HL-60 (cell line): ENCODE data around the gene RENBP.

Source experiments
- DNase-seq, 2 experiments: peaks; one replicate each; pipeline ENCODE4 v3.0.0-alpha.2; 2010 to 2020; ENCODE audit warnings: low read depth in 1 of 2, low spot score in 1 of 2
- H3K27ac ChIP-seq: fragments of 250-450 bp; sonication (Bioruptor Pico); replicated peaks from 2 replicates; pipeline ENCODE4 v1.5.1; 2020; ENCODE audit warnings: mild to moderate bottlenecking, moderate library complexity
- H3K27me3 ChIP-seq: fragments of 250-450 bp; sonication (Bioruptor Pico); 2 replicates; pipeline ENCODE4 v1.5.1; 2021; ENCODE audit warnings: mild to moderate bottlenecking, moderate library complexity; ENCODE audit not compliant: insufficient read depth, poor library complexity, severe bottlenecking
- H3K4me3 ChIP-seq: replicated peaks from 2 replicates; pipeline ENCODE4 v1.5.1; 2011; ENCODE audit warnings: mild to moderate bottlenecking, control low read depth, low read length; ENCODE audit not compliant: insufficient read depth
- GABPA ChIP-seq: IDR thresholded peaks from 2 replicates; pipeline ENCODE4 v1.6.1; 2012; ENCODE audit warnings: low read depth
- POLR2AphosphoS5 ChIP-seq: IDR thresholded peaks from 2 replicates; pipeline ENCODE4 v1.6.1; 2012; ENCODE audit warnings: low read depth
- SPI1 ChIP-seq: IDR thresholded peaks from 2 replicates; pipeline ENCODE4 v1.6.1; 2012; ENCODE audit warnings: low read depth, mild to moderate bottlenecking, borderline replicate concordance
- TF ChIP-seq, protein P1 (sequence below): IDR thresholded peaks from one replicate; pipeline ENCODE4 v1.5.1; 2011; ENCODE audit warnings: low read length, control low read depth, inconsistent platforms; ENCODE audit not compliant: insufficient read depth
- TF ChIP-seq, protein P2 (sequence below): IDR thresholded peaks from 2 replicates; pipeline ENCODE4 v1.6.1; 2012; ENCODE audit warnings: low read depth; ENCODE audit not compliant: insufficient replicate concordance

The RENBP gene

DNA sequence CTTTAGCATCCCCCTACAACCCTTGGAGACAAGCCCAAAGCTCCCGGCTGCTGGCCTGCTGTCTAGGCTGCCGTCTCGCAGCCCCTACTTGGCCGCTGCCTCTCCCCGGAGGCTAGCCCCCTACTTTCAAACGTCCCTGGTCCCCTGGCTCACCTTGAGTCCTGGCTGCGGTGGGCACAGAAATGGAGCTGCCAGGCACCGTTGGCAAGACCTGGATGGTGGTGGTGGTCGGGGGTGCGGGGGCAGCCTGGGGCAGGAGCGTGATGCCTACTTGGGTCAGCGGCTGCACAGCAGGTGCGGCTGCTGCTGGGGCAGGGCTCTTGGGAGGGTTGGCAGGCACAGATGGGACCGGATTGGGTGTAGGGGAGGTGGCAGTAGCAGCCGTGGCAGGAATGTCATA, 15.2 kb upstream of the RENBP start:
- Histone ChIP-seq H3K27me3 (no peaks in the 10 kb centered on the region), H3K27ac (no peak overlapping the region), H3K4me3 (no peak overlapping the region)
- no peak for DNase-seq
- TF ChIP-seq POLR2AphosphoS5 (no peak), SPI1 (no peak), GABPA (no peak)
- TF ChIP-seq, protein P1, sequence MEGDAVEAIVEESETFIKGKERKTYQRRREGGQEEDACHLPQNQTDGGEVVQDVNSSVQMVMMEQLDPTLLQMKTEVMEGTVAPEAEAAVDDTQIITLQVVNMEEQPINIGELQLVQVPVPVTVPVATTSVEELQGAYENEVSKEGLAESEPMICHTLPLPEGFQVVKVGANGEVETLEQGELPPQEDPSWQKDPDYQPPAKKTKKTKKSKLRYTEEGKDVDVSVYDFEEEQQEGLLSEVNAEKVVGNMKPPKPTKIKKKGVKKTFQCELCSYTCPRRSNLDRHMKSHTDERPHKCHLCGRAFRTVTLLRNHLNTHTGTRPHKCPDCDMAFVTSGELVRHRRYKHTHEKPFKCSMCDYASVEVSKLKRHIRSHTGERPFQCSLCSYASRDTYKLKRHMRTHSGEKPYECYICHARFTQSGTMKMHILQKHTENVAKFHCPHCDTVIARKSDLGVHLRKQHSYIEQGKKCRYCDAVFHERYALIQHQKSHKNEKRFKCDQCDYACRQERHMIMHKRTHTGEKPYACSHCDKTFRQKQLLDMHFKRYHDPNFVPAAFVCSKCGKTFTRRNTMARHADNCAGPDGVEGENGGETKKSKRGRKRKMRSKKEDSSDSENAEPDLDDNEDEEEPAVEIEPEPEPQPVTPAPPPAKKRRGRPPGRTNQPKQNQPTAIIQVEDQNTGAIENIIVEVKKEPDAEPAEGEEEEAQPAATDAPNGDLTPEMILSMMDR = no peak
- TF ChIP-seq, protein P2, sequence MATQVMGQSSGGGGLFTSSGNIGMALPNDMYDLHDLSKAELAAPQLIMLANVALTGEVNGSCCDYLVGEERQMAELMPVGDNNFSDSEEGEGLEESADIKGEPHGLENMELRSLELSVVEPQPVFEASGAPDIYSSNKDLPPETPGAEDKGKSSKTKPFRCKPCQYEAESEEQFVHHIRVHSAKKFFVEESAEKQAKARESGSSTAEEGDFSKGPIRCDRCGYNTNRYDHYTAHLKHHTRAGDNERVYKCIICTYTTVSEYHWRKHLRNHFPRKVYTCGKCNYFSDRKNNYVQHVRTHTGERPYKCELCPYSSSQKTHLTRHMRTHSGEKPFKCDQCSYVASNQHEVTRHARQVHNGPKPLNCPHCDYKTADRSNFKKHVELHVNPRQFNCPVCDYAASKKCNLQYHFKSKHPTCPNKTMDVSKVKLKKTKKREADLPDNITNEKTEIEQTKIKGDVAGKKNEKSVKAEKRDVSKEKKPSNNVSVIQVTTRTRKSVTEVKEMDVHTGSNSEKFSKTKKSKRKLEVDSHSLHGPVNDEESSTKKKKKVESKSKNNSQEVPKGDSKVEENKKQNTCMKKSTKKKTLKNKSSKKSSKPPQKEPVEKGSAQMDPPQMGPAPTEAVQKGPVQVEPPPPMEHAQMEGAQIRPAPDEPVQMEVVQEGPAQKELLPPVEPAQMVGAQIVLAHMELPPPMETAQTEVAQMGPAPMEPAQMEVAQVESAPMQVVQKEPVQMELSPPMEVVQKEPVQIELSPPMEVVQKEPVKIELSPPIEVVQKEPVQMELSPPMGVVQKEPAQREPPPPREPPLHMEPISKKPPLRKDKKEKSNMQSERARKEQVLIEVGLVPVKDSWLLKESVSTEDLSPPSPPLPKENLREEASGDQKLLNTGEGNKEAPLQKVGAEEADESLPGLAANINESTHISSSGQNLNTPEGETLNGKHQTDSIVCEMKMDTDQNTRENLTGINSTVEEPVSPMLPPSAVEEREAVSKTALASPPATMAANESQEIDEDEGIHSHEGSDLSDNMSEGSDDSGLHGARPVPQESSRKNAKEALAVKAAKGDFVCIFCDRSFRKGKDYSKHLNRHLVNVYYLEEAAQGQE = no peak

DNA sequence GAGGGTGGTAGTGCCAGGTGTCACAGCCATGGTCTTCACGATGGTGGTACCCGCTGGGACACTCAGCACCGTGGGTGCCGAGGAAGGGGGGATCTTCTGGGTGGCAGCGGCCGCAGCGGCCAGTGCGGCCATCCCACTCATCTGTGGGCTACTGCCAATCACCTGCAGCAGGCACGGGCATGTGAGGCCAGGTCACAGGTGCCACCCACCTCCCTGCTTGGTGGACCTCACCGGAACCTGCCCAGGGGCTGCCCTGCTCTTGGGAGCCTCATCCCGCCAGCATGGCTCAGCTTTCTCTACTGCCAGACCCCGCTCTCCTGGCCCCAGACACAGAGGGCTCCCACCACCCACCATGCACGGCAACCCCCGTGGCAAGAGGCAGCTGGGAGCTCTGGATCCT, 14.2 kb upstream of the RENBP start:
- no peaks in the 10 kb centered on the region for H3K27me3 ChIP-seq
- no peak overlapping the region for H3K4me3 ChIP-seq
- TF ChIP-seq, protein P1 = no peak
- no peak for DNase-seq
- H3K27ac ChIP-seq = no peak overlapping the region

DNA sequence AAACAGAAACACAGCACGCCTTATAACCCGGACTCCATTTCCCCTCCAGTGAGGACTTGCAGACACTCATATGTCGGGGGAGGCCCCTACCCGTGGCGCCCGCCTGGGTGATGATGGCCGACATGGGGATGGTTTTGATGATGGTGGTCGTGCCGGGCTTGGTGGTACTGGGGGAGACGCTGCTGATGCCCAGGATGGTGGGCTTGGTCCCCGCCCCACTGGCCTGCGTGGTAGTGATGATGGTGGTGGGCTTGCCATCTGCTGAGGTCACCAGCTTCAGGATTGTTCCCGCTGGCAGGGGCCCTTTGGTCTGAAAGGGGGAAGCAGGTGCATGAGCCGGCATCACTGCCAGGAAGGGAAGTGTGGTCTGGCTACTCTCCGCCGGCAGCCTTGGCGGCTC, 12.8 kb upstream of the RENBP start:
- no peak for TF ChIP-seq POLR2AphosphoS5
- TF ChIP-seq, protein P1 = no peak
- no peak for TF ChIP-seq SPI1
- TF ChIP-seq, protein P2 = no peak
- no peak for TF ChIP-seq GABPA
- no peak for DNase-seq
- Histone ChIP-seq H3K27me3 (no peaks in the 10 kb centered on the region), H3K4me3 (no peak overlapping the region), H3K27ac (no peak overlapping the region)

DNA sequence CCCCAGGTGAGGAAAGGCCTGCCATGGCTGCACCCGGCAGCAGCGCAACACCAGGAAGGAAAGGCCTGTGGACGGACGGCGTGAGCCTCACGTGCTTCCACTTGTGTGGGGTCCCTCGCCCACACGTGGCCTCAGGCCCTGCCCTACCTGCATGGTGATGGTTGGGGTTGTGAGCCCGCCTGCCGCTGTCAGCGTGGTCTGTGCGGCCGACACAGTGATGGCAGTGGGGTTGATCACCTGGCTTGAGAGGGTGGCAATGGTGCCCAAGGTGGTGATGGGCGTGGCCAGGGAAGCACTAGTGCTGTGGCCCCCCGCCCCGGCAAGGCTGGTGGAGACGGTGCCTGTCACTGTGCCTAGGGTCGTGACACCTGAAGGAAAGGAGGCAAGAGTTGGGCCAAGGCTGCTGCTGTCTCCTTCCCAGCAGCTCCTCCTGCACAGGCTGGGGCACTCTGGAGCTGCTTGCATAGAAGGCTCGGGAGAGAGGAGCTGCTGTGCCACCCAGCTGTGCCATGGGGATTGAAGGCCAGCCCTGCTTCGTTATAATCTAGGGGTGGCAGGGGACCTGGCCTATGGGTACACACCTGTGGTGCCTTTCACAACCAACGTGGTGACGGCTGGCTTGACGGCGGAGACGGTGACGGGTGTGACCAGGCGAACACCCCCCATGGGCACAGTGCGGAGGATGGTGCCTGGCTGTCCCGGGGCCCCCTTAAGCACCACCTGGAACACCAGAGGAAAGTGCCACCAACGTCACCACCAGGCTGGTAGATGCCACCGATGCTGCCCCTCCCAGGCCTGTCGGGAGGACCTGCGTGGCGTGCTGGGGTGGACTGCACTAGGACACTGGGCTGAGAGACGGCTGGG, 11.8 kb upstream of the RENBP start:
- peak; percentile 65; the same call in 1 of the 2 replicates for TF ChIP-seq POLR2AphosphoS5
- TF ChIP-seq, protein P2 = no peak
- no peak overlapping the region for H3K4me3 ChIP-seq
- no peaks in the 10 kb centered on the region for H3K27me3 ChIP-seq
- no peak overlapping the region for H3K27ac ChIP-seq
- DNase-seq = no peak
